GM19043 (cell line): Measurements from ENCODE around the gene LRRC10B.

ENCODE experiments used
- ATAC-seq: cut with Tn5 transposase; IDR thresholded peaks from one replicate; pipeline ENCODE4 v1.9.1; 2021; ENCODE audit warnings: low read depth; ENCODE audit not compliant: unreplicated experiment

LRRC10B gene

DNA sequence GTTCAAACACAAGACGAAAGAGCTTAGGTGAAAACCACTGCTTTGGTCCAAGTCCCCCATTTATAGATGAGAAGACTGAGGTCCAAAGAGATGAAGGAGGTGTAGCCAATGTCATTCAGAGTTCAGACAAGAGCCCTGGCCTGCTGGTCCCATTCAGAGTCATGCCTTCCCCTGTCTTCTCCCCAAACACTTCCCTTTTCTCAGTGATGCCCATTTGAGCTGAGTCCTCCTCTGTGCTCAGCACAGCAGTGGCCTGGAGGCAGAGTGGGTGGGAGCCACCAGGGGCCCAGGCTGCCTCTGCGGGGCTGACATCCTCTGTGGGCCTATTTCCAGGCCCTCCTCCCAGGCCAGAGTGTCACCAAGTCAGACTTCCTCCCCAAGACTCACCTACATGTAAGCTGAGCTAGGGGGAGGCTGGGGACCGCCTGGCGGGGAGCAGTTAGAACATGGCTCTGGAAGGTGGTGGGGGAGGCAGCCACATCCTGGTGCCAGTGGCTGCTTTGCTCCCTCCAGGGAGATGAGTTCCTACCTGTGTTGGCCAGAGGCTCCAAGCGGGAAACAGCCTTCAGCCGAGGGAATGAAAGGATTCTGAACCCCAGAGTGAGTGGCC lies 22.4 kb upstream of the LRRC10B start:
- ATAC-seq, result no peak

- no peak for ATAC-seq
These were observed 21.8 kb upstream of the LRRC10B start for GRCh38 chr11:61486779-61487178.

- no peak for ATAC-seq
These were observed 21.1 kb upstream of the LRRC10B start for GRCh38 chr11:61487342-61488025.

GRCh38 chr11:61488651-61489291 lies 19.8 kb upstream of the LRRC10B start:
- no peak for ATAC-seq

DNA sequence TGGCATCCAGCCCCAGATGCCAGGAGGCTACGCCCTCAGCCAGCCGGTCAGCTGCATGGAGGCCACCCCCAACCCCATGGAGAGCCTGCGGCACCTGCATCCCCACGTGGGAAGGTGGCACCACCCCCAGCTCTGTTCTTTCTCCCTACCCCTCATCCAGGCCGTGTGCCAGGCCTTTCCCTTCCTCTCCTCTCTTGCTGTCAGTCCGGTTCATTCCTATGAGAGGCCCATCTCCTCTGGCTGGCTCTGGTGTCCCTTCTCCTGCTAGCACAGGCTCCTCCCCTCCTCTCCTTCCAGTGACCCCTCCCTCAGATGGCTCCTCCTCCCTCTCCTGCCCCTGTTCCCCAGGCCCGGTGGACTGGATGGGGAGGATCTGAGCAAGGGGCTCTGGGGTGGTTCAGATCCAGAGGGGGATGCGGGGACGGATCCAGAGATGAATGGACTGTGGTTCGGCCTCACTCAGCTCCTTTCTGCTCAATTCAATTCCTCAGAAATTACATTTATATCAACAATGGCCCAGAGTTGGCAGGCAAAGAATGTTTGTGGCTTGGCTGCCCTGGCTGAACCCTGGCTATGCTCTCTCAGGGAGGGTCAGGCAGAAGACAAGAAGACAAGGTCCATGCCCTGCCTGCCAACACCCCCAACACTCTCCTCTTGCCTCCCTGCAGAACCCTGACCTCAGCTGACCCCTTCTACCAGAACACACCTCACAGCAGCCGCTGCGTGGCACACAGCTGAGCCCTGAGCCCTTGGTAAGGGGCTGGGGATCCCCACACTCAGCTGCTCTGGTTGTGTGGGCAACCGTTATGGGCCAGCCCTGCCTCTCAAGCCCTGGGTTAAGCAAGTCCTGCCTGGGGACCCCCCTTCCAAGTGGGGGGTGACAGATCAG lies 18.5 kb upstream of the LRRC10B start:
- no peak for ATAC-seq

DNA sequence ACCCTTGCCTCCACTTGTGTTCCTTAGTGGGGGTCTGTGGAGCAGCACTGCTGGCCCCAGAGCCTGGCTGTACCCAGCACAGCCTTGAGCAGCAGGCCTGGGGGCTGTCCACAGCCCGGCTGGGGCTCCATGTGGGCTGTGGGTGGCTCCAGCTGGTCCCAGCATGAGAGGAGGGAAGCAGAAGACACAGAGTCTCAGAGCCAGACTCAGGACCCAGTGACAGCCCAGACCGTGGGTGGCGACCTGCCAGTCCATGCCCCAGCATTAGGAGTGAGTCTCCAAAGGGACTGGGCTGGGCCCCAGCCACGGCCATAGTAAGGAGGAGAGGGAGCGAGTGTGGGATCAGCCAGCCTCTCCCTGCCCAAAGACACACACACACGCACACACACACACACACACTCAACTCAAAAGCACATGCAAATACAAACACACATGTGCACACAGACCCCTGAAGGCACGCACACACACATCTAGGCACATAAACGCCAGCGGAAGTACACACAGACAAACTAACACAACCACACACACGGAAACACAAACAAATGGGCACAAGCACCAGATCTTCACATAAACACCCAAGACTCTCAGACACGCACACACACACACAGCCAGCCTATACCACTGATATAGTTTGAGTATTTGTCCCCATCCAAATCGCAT lies 16.7 kb upstream of the LRRC10B start:
- no peak for ATAC-seq

DNA sequence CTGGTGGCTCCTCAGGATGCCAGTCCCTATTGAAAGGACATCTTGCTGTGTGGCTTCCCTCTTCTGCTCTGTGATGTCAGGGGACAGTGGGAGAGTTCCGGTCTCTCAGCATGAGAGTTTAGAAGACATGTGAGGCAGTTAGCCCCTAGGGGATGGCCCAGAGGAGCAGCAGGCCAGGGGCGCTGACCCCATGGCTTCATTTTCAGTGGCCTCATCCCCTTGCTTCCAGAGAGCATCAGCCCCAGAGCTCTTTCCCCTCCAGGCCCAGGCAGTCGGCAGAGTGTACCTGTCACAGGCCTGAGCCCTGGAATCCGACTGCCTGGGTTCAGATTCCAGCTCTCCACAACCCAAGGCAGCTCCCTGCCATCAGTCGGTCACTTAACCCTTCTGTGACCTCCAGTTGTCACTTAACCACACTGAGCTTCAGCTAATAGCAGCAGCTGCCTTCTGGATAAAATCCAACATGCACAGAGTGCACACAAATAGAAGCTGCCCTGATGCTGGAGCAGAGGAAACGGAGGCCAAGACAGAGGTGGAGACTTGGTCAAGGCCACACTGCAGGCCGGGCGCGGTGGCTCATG lies 14.1 kb upstream of the LRRC10B start:
- ATAC-seq, result no peak

- ATAC-seq, result no peak
These were observed 12.5 kb upstream of the LRRC10B start for GRCh38 chr11:61495801-61496601.

GRCh38 chr11:61496602-61497400 lies 11.7 kb upstream of the LRRC10B start:
- ATAC-seq, result no peak

DNA sequence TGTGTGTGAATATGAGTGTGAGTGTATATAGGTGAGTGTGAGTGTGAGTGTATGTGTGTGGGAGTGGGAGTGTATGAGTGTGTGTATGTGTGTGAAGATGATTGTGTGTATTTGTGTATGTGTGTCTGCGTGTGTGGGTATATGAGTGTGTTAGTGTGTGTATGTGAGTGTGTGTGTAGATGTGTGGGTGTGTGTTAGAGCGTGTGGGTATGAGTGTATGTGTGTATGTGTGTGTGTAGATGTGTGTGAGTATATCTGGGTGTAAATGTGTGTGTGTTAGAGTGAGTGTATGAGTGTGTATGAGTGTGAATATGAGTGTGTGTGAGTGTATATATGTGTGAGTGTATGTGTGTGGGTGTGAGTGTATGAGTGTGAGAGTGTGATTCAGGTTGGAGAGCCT lies 11.1 kb upstream of the LRRC10B start:
- no peak for ATAC-seq

DNA sequence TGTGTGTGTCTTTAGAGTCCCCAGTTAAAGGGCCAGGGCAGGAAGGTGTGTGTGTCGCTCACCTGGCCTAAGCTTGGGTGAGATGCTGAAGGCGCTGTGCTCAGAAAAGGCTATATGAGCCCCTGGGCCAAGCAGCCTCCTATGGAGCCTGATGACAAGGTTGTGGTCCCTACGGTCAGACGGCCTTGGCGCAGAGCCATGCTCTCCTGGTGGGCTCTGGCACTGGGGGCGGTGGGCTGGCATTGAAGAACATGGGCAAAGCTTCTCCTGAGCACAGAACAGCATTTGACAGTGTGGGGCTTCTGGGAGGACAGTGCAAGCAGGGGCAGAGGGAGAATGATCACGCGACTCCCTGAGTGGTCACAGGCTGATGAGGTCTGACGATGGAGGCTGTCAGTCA lies 10.7 kb upstream of the LRRC10B start:
- no peak for ATAC-seq

DNA sequence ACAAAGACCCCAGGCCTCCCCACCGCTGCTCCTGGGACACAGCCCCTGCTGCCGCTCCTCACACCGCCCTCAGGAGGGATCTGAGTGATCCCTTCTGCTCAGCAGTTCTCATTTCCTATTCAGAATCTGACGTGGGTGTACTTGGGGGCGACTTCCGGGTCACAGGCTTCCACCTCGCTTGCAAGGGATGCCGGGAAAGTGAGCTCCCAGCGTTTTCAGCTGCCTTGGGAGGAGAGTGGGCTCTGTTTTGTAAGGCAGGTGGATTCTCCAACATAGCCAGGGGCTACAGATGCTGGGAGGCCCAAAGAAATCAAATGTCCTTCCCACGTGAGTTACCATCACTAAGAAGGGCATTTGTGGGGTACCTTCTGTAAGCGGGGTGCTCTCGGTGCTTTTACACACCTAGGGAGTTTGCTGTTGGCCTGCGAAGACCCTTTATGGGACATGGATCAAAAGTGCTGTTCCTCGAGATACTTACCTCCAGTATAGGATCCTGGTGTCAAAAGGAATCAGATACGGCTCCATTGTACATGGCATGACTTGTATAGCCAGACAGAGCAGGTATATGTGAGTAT lies 9.7 kb upstream of the LRRC10B start:
- ATAC-seq, result no peak

GRCh38 chr11:61499816-61500491 lies 8.6 kb upstream of the LRRC10B start:
- no peak for ATAC-seq

GRCh38 chr11:61502522-61502921 lies 6.0 kb upstream of the LRRC10B start:
- ATAC-seq, result no peak

GRCh38 chr11:61503135-61503770 lies 5.3 kb upstream of the LRRC10B start:
- no peak for ATAC-seq

GRCh38 chr11:61505106-61505505 lies 3.4 kb upstream of the LRRC10B start:
- no peak for ATAC-seq

- ATAC-seq, result no peak
These were observed 2.9 kb upstream of the LRRC10B start for GRCh38 chr11:61505640-61506155.
